GM21717 (cell line): ENCODE results near the gene MAG.

ENCODE experiments used
- ATAC-seq: cut with Tn5 transposase; IDR thresholded peaks from one replicate; pipeline ENCODE4 v1.9.1; 2021; ENCODE audit warnings: mild to moderate bottlenecking, moderate library complexity; ENCODE audit not compliant: unreplicated experiment

Gene MAG

GRCh38 chr19:35315883-35316282, 23.9 kb downstream of the MAG start:
- ATAC-seq: no peak

- no peak for ATAC-seq
These were observed 24.6 kb downstream of the MAG start for GRCh38 chr19:35316560-35316959.

- ATAC-seq: no peak
These were observed 25.6 kb downstream of the MAG start for GRCh38 chr19:35317464-35318043.

GRCh38 chr19:35318679-35319448, 26.9 kb downstream of the MAG start:
- no peak for ATAC-seq

- ATAC-seq: no peak
These were observed 28.2 kb downstream of the MAG start for GRCh38 chr19:35320065-35320713.

DNA sequence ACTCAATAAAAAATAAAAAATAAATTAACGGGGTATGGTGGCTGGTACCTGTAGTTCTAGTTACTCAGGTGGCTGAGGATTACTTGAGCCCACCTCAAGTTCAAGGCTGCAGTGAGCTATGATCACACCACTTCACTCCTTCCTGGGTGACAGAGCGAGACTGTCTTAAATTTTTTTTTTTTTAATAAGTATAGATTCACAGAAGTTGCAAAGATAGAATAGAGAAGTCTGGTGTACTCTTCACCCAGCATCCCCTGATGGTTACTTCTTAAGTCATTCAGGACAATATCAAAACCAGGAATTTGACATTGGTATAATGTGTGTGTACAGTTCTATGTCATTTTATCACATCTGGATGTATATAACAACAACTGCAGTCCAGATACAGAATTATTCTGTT, 29.3 kb downstream of the MAG start:
- ATAC-seq: no peak

DNA sequence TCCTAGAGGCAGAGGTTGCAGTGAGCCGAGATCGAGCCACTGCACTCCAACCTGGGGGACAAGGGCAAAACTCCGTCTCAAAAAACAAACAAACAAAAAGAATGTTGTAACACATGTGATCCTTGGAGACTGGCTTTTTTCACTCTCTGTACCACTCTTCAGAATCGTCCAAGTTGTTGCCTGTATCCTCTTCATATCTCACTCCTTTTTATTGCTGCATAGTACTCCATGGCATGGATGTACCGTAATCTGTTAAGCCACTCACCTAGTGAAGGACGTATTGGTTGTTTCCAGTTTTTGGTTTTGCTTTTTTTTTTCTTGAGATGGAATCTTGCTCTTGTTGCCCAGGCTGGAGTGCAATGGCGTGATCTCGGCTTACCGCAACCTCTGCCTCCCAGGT, 30.1 kb downstream of the MAG start:
- no peak for ATAC-seq

DNA sequence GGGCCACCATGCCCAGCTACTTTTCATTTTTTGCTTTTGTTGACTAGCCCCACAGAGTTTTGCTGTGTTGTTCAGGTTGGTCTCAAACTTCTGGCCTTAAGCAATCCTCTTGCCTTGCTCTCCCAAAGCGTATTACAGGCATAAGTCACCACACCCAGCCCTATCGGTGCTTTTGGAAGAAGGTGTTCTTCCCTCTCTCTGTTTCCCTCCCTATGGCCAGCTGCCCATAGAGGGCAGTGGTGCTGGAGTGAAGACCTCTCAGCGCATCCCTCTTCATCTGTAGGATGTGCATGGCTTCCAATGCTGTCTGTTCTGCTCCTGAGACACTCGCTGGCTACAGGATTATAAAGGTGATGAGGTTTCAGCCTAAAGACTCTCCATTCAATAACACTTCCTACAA, 35.7 kb downstream of the MAG start:
- no peak for ATAC-seq

- ATAC-seq: no peak
These were observed 36.9 kb downstream of the MAG start, which contains the start of gene CD22 for GRCh38 chr19:35328851-35329285. Gene CD22, plus strand, starts transcription at chr19:35329187. Its CDS starts 2,854 bp downstream, at chr19:35332041.

DNA sequence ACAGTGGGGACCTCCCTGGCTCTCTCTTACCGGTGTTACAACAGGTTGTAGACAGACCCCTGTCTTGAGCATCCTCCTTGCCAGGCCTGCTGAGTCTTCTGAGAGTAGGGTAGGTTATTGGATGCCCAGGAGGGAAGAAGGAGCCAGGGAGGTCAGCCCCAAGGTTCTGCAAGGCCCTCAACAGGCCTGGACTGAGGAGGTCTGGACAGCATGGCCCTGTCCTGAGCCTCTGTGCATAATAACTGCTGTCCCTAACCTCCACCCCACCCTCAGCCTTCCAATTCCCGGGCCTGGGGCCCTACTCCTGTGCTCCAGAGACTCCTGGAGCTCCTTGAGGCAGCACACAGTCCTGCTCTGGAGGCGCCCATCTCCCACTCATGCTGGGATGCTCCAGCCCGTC, 37.4 kb downstream of the MAG start:
- ATAC-seq: no peak

DNA sequence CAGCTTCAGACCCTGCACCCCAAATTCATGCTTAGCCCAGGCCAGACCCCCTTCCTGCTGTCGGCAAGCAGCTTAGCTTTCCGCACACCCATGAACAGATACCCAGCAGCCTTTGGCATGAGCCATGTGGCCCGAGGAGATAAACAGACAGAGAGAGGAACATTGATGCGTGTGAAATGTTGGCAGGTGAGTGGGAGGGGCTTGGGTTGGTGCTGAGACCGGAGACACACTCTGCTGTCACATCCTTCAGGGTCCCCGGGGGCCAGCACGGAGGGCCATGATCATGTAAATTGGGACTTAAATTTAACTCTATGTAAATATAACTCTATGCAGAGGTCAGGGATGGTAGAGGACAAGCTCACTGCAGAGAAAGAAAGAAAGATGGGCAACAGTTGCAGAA, 38.5 kb downstream of the MAG start:
- no peak for ATAC-seq

DNA sequence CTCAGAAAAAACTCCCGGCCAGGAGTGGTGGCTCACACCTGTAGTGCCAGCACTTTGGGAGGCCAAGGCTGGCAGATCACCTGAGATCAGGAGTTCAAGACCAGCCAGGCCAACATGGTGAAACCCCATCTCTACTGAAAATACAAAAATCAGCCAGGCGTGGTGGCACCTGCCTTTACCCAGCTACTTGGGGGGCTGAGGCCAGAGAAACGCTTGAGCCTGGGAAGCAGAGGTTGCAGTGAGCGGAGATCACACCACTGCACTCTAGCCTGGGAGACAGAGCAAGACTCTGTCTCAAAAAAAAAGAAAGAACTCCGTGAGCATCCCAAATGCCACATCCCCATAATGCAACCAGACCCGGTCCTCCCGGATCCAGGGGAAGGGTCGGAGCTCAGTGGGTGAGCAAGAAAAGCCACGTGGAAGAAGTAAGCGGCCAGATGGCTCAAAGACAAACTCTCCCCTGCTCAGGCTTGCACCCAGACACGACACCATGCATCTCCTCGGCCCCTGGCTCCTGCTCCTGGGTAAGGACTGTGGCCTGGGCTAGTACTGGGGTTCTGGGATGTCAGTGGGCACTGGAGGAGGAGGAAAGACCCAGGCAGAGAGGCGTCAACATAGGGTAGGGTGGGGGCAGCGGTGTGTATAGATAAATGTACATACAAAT, 39.7 kb downstream of the MAG start:
- no peak for ATAC-seq

DNA sequence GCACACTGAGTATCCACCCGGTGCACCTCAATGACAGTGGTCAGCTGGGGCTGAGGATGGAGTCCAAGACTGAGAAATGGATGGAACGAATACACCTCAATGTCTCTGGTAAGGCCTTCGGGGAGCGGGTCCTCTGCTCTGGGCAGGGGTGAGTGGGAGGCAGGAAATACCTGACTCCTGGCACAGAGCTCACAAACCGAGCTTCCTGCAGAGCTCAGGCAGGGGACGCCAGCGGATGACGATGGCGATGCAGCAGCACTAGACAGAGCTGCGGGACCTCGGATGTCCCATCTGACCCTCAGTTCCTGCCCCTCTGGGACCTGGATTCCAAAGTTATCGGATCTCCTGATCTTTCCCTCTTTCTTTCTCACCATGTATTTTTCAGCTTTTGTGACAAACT, 40.9 kb downstream of the MAG start:
- ATAC-seq: no peak

DNA sequence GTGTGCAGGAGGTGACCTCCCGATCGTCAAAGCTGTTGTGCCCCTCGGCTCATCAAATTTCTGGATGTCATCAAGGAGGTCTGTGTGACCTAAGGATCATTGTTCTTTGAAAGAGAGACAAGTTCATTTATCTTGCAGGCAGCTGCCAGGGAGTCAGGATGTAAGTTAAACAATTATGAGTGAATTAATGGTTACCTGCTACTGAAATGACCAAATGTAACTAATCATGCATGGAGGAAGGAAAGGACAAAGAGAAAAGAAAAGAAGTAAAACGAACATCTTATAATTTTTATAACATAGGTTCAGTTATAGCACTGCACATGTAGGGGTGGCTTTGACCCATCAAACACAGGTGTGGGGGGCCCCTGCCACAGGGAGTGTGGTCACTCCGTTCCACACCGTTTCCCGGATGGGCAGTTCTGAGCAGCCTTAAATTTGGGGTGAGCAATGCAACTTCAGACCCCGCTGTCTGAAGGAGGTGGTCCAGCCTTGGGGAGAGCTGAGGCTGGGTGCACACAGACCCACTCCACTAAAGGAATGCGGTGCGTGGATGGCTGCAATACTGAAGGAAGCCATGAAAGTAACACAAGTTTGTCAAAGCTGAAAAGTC, 42.3 kb downstream of the MAG start:
- ATAC-seq: no peak

- no peak for ATAC-seq
These were observed 44.4 kb downstream of the MAG start for GRCh38 chr19:35336166-35336955.

DNA sequence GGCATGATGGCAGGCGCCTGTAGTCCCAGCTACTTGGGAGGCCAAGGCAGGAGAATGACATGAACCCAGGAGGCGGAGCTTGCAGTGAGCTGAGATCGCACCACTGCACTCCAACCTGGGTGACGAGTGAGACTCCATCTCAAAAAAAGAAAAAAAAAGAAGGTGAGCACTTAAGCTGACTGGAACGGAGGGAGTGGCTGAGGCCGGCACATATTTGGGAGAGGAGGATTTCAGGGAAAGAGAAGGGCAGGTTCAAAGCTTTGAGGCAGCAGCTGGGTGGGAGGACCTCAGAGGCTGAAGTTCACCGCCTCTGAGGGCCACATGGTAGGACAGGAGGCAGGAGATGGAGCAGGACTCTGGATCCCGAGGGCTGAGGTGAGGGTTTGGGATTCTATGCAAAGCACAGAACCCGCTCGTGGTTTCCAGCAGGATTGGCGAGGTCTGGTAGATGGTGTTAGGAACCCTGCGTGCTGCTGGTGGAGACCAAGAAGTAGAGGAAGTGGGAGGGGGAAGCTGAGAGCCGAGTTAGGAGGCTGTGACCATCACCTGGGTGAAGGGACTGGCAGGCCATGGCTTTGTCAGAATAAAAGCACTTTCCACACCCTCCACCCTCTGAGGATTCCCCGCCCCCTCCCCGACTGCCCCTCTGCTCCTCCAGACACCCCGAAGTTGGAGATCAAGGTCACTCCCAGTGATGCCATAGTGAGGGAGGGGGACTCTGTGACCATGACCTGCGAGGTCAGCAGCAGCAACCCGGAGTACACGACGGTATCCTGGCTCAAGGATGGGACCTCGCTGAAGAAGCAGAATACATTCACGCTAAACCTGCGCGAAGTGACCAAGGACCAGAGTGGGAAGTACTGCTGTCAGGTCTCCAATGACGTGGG, 45.4 kb downstream of the MAG start:
- no peak for ATAC-seq

DNA sequence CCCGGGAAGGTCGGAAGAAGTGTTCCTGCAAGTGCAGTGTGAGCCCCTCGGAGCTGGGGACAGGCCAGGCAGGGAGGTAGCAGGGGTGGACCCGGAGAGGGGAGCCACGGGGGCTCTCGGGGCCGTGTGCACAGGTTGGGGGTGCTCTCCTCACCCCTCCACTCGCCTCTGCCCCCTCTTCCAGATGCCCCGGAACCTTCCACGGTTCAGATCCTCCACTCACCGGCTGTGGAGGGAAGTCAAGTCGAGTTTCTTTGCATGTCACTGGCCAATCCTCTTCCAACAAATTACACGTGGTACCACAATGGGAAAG, 46.0 kb downstream of the MAG start:
- no peak for ATAC-seq

GRCh38 chr19:35340431-35340830, 48.5 kb downstream of the MAG start:
- no peak for ATAC-seq

DNA sequence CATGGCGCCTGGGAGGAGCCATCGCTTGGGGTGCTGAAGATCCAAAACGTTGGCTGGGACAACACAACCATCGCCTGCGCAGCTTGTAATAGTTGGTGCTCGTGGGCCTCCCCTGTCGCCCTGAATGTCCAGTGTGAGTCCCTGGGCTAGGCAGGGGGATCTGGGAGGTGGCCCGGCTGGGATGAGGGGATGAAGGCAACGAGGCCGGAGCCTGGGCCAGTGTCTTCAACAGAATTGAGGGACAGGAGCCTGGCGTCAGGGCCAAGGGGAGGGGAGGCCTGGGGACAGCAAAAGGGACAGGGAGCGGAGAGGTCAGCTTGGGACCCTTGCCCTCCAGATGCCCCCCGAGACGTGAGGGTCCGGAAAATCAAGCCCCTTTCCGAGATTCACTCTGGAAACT, 49.0 kb downstream of the MAG start:
- no peak for ATAC-seq
